ENCODE results near the gene AFF2. TPM values are rescaled to one million over a fixed set of nuclear protein-coding genes. Genes with fewer than 3 reads are reported as not detected.

The AFF2 gene
- total RNA-seq, 1 experiment from 2014 or later, result 0.05 TPM

DNA sequence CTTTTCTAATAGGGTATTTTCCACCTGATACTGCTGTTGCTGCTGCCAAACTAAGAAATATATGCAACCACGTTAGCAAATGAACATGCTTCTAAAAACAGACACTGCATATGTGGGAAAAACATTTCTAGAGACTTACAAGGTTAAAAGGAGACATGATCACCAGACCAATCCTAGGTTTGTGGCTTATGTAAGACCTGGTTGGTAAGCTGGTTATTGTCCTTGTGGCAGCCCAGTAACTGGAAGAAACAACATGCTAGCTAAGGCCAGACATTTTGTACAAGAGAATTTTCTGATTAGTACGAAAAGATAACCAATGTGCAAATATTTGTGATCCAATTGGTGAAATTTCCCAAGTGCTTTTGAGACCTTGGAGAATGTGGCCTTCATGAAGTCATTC, 112.0 kb downstream of the AFF2 start:
- Histone ChIP-seq H3K9me3 (ENCODE audit: control insufficient read depth in 1 of 2, insufficient read depth in 1 of 2, low read depth in 1 of 2, low read length in 2 of 2) (no peaks in the 10 kb centered on the region), H3K36me3 (ENCODE audit: control insufficient read depth in 1 of 2, insufficient read depth in 2 of 2, low read length in 2 of 2) (no peaks in the 10 kb centered on the region), H3K27ac (ENCODE audit: low read depth, low read length) (no peak overlapping the region), H3K9ac (ENCODE audit: low read length) (no peak overlapping the region), H3K27me3 (ENCODE audit: insufficient read depth, low read length) (no peaks in the 10 kb centered on the region), H4K20me1 (ENCODE audit: insufficient read depth) (no peaks in the 10 kb centered on the region), H3K9me2 (ENCODE audit: insufficient read depth) (no peaks in the 10 kb centered on the region), H3K79me2 (ENCODE audit: insufficient read depth, low read length) (no peaks in the 10 kb centered on the region), H2AFZ (ENCODE audit: low read depth, low read length, poor library complexity, severe bottlenecking) (no peak overlapping the region), H3K4me2 (ENCODE audit: low read length) (no peak overlapping the region), H3K4me1 (ENCODE audit: control insufficient read depth in 1 of 2, insufficient read depth in 2 of 2, low read length in 2 of 2) (no peaks in the 10 kb centered on the region), H3K4me3 (replicated peaks in 1 of 2; ENCODE audit: low read depth in 1 of 2, low read length in 2 of 2) (no peak overlapping the region)
- ChIA-PET POLR2A (no interaction called here), CTCF (no interaction called here), RAD21 (ENCODE audit: low non-redundant PET in 1 of 2, low total read pairs in 2 of 2, uncharacterized antibody in 2 of 2, unreplicated experiment in 2 of 2) (no interaction called here)
- intact Hi-C loops (cut with micrococcal nuclease), result no loop called here
- no TSS peak for BruUV-seq (replicated peaks)
- ATAC-seq (no peak), DNase-seq (ENCODE audit: low read depth, low spot score) (no peak)
- TF ChIP-seq SIN3A (IDR thresholded peaks at IDR 0.05; ENCODE audit: low read depth), result no peak

DNA sequence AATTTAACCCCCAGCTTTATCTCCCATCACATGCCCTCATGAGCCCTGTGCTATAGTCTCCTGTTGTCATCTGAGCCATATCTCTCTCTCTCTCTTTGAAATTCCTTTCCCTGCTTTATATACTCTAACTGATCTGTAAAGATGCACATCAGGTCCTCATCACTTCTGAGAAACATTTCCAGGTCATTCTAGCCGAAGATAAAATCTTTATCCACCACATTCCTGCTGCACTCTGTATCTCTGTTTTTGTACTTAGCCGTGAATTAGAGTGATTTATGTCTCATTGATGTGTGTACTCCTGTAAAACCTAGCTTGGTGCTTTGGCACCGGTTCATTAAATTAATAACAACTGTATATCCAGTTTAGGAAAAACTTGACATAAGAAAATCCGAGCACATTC, 113.2 kb downstream of the AFF2 start:
- DNase-seq (ENCODE audit: low read depth, low spot score) (no peak), ATAC-seq (no peak)
- Histone ChIP-seq H3K9ac (ENCODE audit: low read length) (no peak overlapping the region), H4K20me1 (ENCODE audit: insufficient read depth) (no peaks in the 10 kb centered on the region), H3K9me2 (ENCODE audit: insufficient read depth) (no peaks in the 10 kb centered on the region), H3K4me1 (ENCODE audit: control insufficient read depth in 1 of 2, insufficient read depth in 2 of 2, low read length in 2 of 2) (no peaks in the 10 kb centered on the region), H3K9me3 (ENCODE audit: control insufficient read depth in 1 of 2, insufficient read depth in 1 of 2, low read depth in 1 of 2, low read length in 2 of 2) (no peaks in the 10 kb centered on the region), H3K4me3 (replicated peaks in 1 of 2; ENCODE audit: low read depth in 1 of 2, low read length in 2 of 2) (no peak overlapping the region), H3K36me3 (ENCODE audit: control insufficient read depth in 1 of 2, insufficient read depth in 2 of 2, low read length in 2 of 2) (no peaks in the 10 kb centered on the region), H3K4me2 (ENCODE audit: low read length) (no peak overlapping the region), H3K27me3 (ENCODE audit: insufficient read depth, low read length) (no peaks in the 10 kb centered on the region), H3K27ac (ENCODE audit: low read depth, low read length) (no peak overlapping the region), H2AFZ (ENCODE audit: low read depth, low read length, poor library complexity, severe bottlenecking) (no peak overlapping the region), H3K79me2 (ENCODE audit: insufficient read depth, low read length) (no peaks in the 10 kb centered on the region)
- CTCF ChIA-PET, result no interaction called here
- no TSS peak for BruUV-seq (replicated peaks)
- RAD21 ChIA-PET (ENCODE audit: low non-redundant PET in 1 of 2, low total read pairs in 2 of 2, uncharacterized antibody in 2 of 2, unreplicated experiment in 2 of 2), result no interaction called here
- POLR2A ChIA-PET, result no interaction called here
- intact Hi-C loops (cut with micrococcal nuclease), result no loop called here
- TF ChIP-seq, protein P1, sequence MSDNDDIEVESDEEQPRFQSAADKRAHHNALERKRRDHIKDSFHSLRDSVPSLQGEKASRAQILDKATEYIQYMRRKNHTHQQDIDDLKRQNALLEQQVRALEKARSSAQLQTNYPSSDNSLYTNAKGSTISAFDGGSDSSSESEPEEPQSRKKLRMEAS (IDR thresholded peaks at IDR 0.05), result no peak
- TF ChIP-seq, protein P2, sequence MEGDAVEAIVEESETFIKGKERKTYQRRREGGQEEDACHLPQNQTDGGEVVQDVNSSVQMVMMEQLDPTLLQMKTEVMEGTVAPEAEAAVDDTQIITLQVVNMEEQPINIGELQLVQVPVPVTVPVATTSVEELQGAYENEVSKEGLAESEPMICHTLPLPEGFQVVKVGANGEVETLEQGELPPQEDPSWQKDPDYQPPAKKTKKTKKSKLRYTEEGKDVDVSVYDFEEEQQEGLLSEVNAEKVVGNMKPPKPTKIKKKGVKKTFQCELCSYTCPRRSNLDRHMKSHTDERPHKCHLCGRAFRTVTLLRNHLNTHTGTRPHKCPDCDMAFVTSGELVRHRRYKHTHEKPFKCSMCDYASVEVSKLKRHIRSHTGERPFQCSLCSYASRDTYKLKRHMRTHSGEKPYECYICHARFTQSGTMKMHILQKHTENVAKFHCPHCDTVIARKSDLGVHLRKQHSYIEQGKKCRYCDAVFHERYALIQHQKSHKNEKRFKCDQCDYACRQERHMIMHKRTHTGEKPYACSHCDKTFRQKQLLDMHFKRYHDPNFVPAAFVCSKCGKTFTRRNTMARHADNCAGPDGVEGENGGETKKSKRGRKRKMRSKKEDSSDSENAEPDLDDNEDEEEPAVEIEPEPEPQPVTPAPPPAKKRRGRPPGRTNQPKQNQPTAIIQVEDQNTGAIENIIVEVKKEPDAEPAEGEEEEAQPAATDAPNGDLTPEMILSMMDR (IDR thresholded peaks at IDR 0.05 in 2 of 3, conservative IDR thresholded peaks at IDR 0.05 in 1 of 3; ENCODE audit: borderline replicate concordance in 1 of 3, insufficient read depth in 1 of 3, low read depth in 2 of 3, low read length in 2 of 3), result no peak
- TF ChIP-seq POLR2AphosphoS5 (IDR thresholded peaks at IDR 0.05; ENCODE audit: low read depth, low read length) (no peak), POLR2A (IDR thresholded peaks at IDR 0.05; ENCODE audit: borderline replicate concordance, extremely low read depth, insufficient read depth, insufficient read length) (no peak), EZH2 (IDR thresholded peaks at IDR 0.05) (no peak), SRF (IDR thresholded peaks at IDR 0.05; ENCODE audit: low read depth) (no peak), CBX3 (IDR thresholded peaks at IDR 0.05; ENCODE audit: low read depth) (no peak), ELF1 (IDR thresholded peaks at IDR 0.05; ENCODE audit: borderline replicate concordance, low read depth) (no peak), SIN3A (IDR thresholded peaks at IDR 0.05; ENCODE audit: low read depth) (no peak), JUND (IDR thresholded peaks at IDR 0.05) (no peak), RAD21 (IDR thresholded peaks at IDR 0.05; ENCODE audit: low read depth) (no peak), YY1 (IDR thresholded peaks at IDR 0.05; ENCODE audit: extremely low read depth, insufficient replicate concordance, low read depth, low read length) (no peak), EZH2phosphoT487 (IDR thresholded peaks at IDR 0.05; ENCODE audit: borderline replicate concordance) (no peak), TCF7L2 (IDR thresholded peaks at IDR 0.05; ENCODE audit: borderline replicate concordance, extremely low read depth, insufficient read depth, insufficient read length) (no peak)
- TF ChIP-seq, protein P3, sequence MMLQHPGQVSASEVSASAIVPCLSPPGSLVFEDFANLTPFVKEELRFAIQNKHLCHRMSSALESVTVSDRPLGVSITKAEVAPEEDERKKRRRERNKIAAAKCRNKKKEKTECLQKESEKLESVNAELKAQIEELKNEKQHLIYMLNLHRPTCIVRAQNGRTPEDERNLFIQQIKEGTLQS (IDR thresholded peaks at IDR 0.05), result no peak
- TF ChIP-seq, protein P4, sequence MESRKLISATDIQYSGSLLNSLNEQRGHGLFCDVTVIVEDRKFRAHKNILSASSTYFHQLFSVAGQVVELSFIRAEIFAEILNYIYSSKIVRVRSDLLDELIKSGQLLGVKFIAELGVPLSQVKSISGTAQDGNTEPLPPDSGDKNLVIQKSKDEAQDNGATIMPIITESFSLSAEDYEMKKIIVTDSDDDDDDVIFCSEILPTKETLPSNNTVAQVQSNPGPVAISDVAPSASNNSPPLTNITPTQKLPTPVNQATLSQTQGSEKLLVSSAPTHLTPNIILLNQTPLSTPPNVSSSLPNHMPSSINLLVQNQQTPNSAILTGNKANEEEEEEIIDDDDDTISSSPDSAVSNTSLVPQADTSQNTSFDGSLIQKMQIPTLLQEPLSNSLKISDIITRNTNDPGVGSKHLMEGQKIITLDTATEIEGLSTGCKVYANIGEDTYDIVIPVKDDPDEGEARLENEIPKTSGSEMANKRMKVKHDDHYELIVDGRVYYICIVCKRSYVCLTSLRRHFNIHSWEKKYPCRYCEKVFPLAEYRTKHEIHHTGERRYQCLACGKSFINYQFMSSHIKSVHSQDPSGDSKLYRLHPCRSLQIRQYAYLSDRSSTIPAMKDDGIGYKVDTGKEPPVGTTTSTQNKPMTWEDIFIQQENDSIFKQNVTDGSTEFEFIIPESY (IDR thresholded peaks at IDR 0.05; ENCODE audit: extremely low read depth, insufficient replicate concordance, low read length), result no peak

All from HCT116 (cell line).